T-helper 22 cell (primary cell): ENCODE data around the gene ANKRD60.
A peak's percentile ranks its signal among the peaks of the same experiment; 100 is the strongest.

Source experiments
- DNase-seq: peaks from one replicate; pipeline ENCODE4 v3.0.0-alpha.2; 2020; ENCODE audit warnings: low read depth

ANKRD60 gene

GRCh38 chr20:58244517-58245030, 16.1 kb upstream of the ANKRD60 start:
- no peak for DNase-seq

GRCh38 chr20:58243653-58244410, 15.4 kb upstream of the ANKRD60 start:
- no peak for DNase-seq

GRCh38 chr20:58242824-58243223, 14.4 kb upstream of the ANKRD60 start:
- no peak for DNase-seq

- no peak for DNase-seq
These were observed 13.5 kb upstream of the ANKRD60 start for GRCh38 chr20:58241766-58242465.

GRCh38 chr20:58240471-58240870, 12.0 kb upstream of the ANKRD60 start:
- DNase-seq = no peak

GRCh38 chr20:58239216-58239615, 10.8 kb upstream of the ANKRD60 start:
- DNase-seq = no peak

- no peak for DNase-seq
These were observed 10.0 kb upstream of the ANKRD60 start for GRCh38 chr20:58238490-58238889.

- no peak for DNase-seq
These were observed 9.1 kb upstream of the ANKRD60 start for GRCh38 chr20:58237318-58238132.

GRCh38 chr20:58236612-58237317, 8.3 kb upstream of the ANKRD60 start:
- DNase-seq = peak; percentile 57

- no peak for DNase-seq
These were observed 6.6 kb upstream of the ANKRD60 start for GRCh38 chr20:58235010-58235409.

GRCh38 chr20:58233881-58234528, 5.6 kb upstream of the ANKRD60 start:
- no peak for DNase-seq

- DNase-seq = no peak
These were observed 4.9 kb upstream of the ANKRD60 start for GRCh38 chr20:58233393-58233792.

- no peak for DNase-seq
These were observed 3.2 kb upstream of the ANKRD60 start for GRCh38 chr20:58231683-58232082.

- DNase-seq = no peak
These were observed 845 bp upstream of the ANKRD60 start for GRCh38 chr20:58229198-58229798.

GRCh38 chr20:58228103-58228483, 360 bp downstream of the ANKRD60 start:
- DNase-seq = no peak

- no peak for DNase-seq
These were observed 906 bp downstream of the ANKRD60 start for GRCh38 chr20:58227391-58228102.

GRCh38 chr20:58225452-58226200, 2.8 kb downstream of the ANKRD60 start:
- DNase-seq = no peak

GRCh38 chr20:58224974-58225373, 3.5 kb downstream of the ANKRD60 start:
- no peak for DNase-seq

- DNase-seq = no peak
These were observed 4.4 kb downstream of the ANKRD60 start for GRCh38 chr20:58224097-58224496.
